PC-9 (cell line): ENCODE measurements around the gene LCMT2. TPM values are rescaled to one million over a fixed set of nuclear protein-coding genes. Genes with fewer than 3 reads are reported as not detected.

Source experiments
- BruUV-seq: library from RNA; stranded (reverse); fragments of 400-500 nt; replicated peaks from 2 replicates; lab custom pipeline; 2021; lab: Mats Ljungman, UMichigan
- CTCF ChIA-PET: fragments of 300-600 bp; sonication (Branson Sonifier 250); formaldehyde crosslinking; loops from one replicate; lab custom pipeline; 2022; ENCODE audit warnings: antibody characterized with exemption; lab: Charles Lee
- POLR2A ChIA-PET: fragments of 300-600 bp; sonication (Branson Sonifier 250); formaldehyde crosslinking; loops from one replicate; lab custom pipeline; 2022; ENCODE audit warnings: antibody characterized with exemption; ENCODE audit not compliant: unreplicated experiment; lab: Charles Lee
- DNase-seq, 2 experiments: peaks; one replicate each; pipeline versions ENCODE4 v3.0.0 to v3.0.0-alpha.2; 2015 to 2022; ENCODE audit warnings: mixed read lengths in 1 of 2
- H2AFZ ChIP-seq: fragments of 200-600 bp; sonication (generic); 2 replicates; pipeline ENCODE4 v1.8.1; 2017; ENCODE audit warnings: antibody characterized with exemption
- H3F3A ChIP-seq: fragments of 200-600 bp; sonication (generic); 2 replicates; pipeline ENCODE4 v1.8.1; 2017; ENCODE audit warnings: antibody characterized with exemption, mild to moderate bottlenecking, low read depth; ENCODE audit not compliant: insufficient read depth
- H3K27ac ChIP-seq: fragments of 200-600 bp; sonication (generic); 2 replicates; pipeline ENCODE4 v1.6.1; 2016; ENCODE audit warnings: mixed run types
- H3K27me3 ChIP-seq: fragments of 200-600 bp; sonication (generic); 2 replicates; pipeline ENCODE4 v1.6.1; 2016; ENCODE audit warnings: low read depth, mixed run types; ENCODE audit not compliant: insufficient read depth
- H3K36me3 ChIP-seq: fragments of 200-600 bp; sonication (generic); 2 replicates; pipeline ENCODE4 v1.6.1; 2016; ENCODE audit warnings: low read depth, mixed run types
- H3K4me1 ChIP-seq: fragments of 200-600 bp; sonication (generic); replicated peaks from 2 replicates; pipeline ENCODE4 v1.6.1; 2016; ENCODE audit warnings: mixed run types; ENCODE audit not compliant: insufficient read depth
- H3K4me2 ChIP-seq: fragments of 200-600 bp; sonication (generic); 2 replicates; pipeline ENCODE4 v1.6.1; 2017; ENCODE audit warnings: mixed run types
- H3K4me3 ChIP-seq: fragments of 200-600 bp; sonication (generic); 2 replicates; pipeline ENCODE4 v1.6.1; 2016; ENCODE audit warnings: mixed run types
- H3K79me2 ChIP-seq: fragments of 200-600 bp; sonication (generic); 2 replicates; pipeline ENCODE4 v1.6.1; 2017; ENCODE audit warnings: low read depth, mixed run types
- H3K9me2 ChIP-seq: fragments of 200-600 bp; sonication (generic); 2 replicates; pipeline ENCODE4 v1.8.1; 2017; ENCODE audit warnings: mild to moderate bottlenecking; ENCODE audit not compliant: insufficient read depth
- H3K9me3 ChIP-seq: fragments of 200-600 bp; sonication (generic); 2 replicates; pipeline ENCODE4 v1.8.1; 2016; ENCODE audit warnings: low read depth; ENCODE audit not compliant: insufficient read depth
- H4K20me1 ChIP-seq: fragments of 200-600 bp; sonication (generic); 2 replicates; pipeline ENCODE4 v1.8.1; 2017; ENCODE audit not compliant: insufficient read depth
- CTCF ChIP-seq: fragments of 200-600 bp; sonication (generic); conservative IDR thresholded peaks from 2 replicates; pipeline ENCODE4 v1.6.1; 2017; ENCODE audit warnings: mixed run types, antibody characterized with exemption, mild to moderate bottlenecking, moderate library complexity
- EZH2 ChIP-seq: fragments of 200-600 bp; sonication (generic); IDR thresholded peaks from 2 replicates; pipeline ENCODE4 v1.8.0; 2017; ENCODE audit warnings: antibody characterized with exemption, low read depth
- intact Hi-C: fragments of 100-400 bp; cut with micrococcal nuclease; formaldehyde crosslinking; loops from one replicate; pipeline ENCODE4 v1.10.0; 2022; ENCODE audit not compliant: unreplicated experiment
- total RNA-seq: library from RNA; stranded (reverse); gene quantifications from 2 replicates; pipeline ENCODE4 v1.2.3, GENCODE V29; 2021

LCMT2 gene
- total RNA-seq, 1 experiment from 2014 or later = 4.7 TPM

DNA sequence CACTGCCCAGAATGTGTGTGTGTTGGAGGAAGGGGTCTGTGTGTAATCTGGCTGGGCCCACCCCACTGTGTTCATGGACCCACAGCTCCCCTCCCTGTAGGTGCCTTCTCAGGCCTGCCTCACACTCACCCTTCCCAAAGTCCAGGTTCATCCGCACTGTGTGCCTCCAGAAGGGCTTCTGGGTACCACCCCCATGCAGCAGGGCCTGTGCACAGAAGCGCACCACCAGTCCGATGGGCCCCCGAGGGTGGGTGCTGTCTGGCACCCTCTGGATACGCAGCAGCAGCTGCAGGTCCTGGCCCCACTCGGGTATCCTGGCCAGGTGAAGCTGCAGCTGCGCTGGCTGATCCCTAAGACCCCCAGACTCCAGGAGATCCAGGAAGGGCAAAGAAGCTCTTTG lies 50.9 kb downstream of the LCMT2 start:
- Histone ChIP-seq H3K4me2 (no peak overlapping the region), H3K27ac (no peak overlapping the region), H2AFZ (no peak overlapping the region), H3K4me3 (no peak overlapping the region), H3K9me3 (no peaks in the 10 kb centered on the region), H4K20me1 (no peaks in the 10 kb centered on the region), H3K36me3 (no peaks in the 10 kb centered on the region), H3F3A (no peaks in the 10 kb centered on the region), H3K27me3 (no peaks in the 10 kb centered on the region), H3K4me1 (peaks cover 9% of the 10 kb centered on the region), H3K9me2 (no peaks in the 10 kb centered on the region), H3K79me2 (no peaks in the 10 kb centered on the region)
- no peak for TF ChIP-seq CTCF
- TF ChIP-seq EZH2 = no peak
- no peak for DNase-seq
- intact Hi-C loops = no loop called here
- BruUV-seq = no TSS peak
- ChIA-PET POLR2A (no interaction called here), CTCF (no interaction called here)

DNA sequence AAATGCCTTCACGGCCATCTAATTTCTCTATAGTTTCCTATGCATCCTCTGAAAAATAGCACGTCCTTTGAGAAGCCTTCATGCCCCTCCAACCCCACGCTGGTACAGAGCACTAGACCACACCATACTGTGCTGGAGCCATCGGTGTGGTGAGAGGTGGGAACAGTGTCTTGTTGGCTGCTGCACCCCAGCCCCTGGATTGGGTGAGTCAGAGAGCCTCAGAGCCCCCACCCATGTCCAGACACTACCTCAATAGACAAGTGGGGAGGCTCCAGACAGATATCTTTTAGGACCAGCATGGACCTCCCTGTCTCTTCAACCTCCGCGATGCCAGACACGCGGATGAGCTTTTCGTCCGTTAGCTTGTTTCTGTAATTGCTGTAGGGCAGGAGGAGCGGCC lies 51.5 kb downstream of the LCMT2 start:
- no peak overlapping the region for H2AFZ ChIP-seq
- no peaks in the 10 kb centered on the region for H3K27me3 ChIP-seq
- H3K4me1 ChIP-seq = peaks cover 8% of the 10 kb centered on the region
- H3K4me3 ChIP-seq = no peak overlapping the region
- CTCF ChIA-PET = interaction anchor here (1.2 kb wide), 1 partner anchor 54 kb away, joined by 4 read pairs; no protein-coding TSS in a partner anchor
- DNase-seq = no peak
- intact Hi-C loops = no loop called here
- peaks cover 1% of the 10 kb centered on the region; the same call in 1 of the 2 replicates for H3F3A ChIP-seq
- no peaks in the 10 kb centered on the region for H3K36me3 ChIP-seq
- no peaks in the 10 kb centered on the region for H3K79me2 ChIP-seq
- no peak overlapping the region for H3K4me2 ChIP-seq
- no peak for TF ChIP-seq CTCF
- no peak for TF ChIP-seq EZH2
- BruUV-seq = no TSS peak
- H4K20me1 ChIP-seq = no peaks in the 10 kb centered on the region
- H3K9me2 ChIP-seq = no peaks in the 10 kb centered on the region
- no peaks in the 10 kb centered on the region for H3K9me3 ChIP-seq
- POLR2A ChIA-PET = no interaction called here
- H3K27ac ChIP-seq = no peak overlapping the region

- Histone ChIP-seq H3K9me2 (no peaks in the 10 kb centered on the region), H3K27ac (no peak overlapping the region), H2AFZ (no peak overlapping the region), H3K4me2 (no peak overlapping the region), H3K4me3 (no peak overlapping the region), H3F3A (peaks cover 3% of the 10 kb centered on the region; the same call in 1 of the 2 replicates), H3K36me3 (no peaks in the 10 kb centered on the region), H4K20me1 (no peaks in the 10 kb centered on the region), H3K4me1 (peaks cover 6% of the 10 kb centered on the region; the same call in 1 of the 2 replicates), H3K9me3 (no peaks in the 10 kb centered on the region), H3K79me2 (no peaks in the 10 kb centered on the region), H3K27me3 (no peaks in the 10 kb centered on the region)
- no TSS peak for BruUV-seq
- POLR2A ChIA-PET = no interaction called here
- CTCF ChIA-PET = interaction anchor here (1.2 kb wide), 1 partner anchor 53 kb away, joined by 4 read pairs; no protein-coding TSS in a partner anchor
- TF ChIP-seq EZH2 (no peak), CTCF (no peak)
- intact Hi-C loops = no loop called here
- DNase-seq = no peak
Measured at GRCh38 chr15:43277901-43278300, 52.5 kb downstream of the LCMT2 start.
